Parathyroid adenoma (tissue), 2 donors: Measurements from ENCODE around the gene B9D2.

Experiments
- H2AFZ ChIP-seq: fragments of 300-600 bp; sonication (generic); one replicate; pipeline ENCODE4 v1.7.0; 2017; ENCODE audit warnings: antibody characterized with exemption, mild to moderate bottlenecking
- H3K27ac ChIP-seq: fragments of 300-600 bp; sonication (generic); one replicate; pipeline ENCODE4 v1.7.0; 2017
- H3K27me3 ChIP-seq: fragments of 300-600 bp; sonication (generic); one replicate; pipeline ENCODE4 v1.7.0; 2017; ENCODE audit warnings: low read length; ENCODE audit not compliant: control insufficient read depth, insufficient read depth
- H3K36me3 ChIP-seq: fragments of 300-600 bp; sonication (generic); one replicate; pipeline ENCODE4 v1.7.0; 2017; ENCODE audit warnings: low read length; ENCODE audit not compliant: control insufficient read depth, insufficient read depth
- H3K4me1 ChIP-seq: fragments of 300-600 bp; sonication (generic); one replicate; pipeline ENCODE4 v1.7.0; 2017; ENCODE audit warnings: control low read depth
- H3K4me2 ChIP-seq: fragments of 300-600 bp; sonication (generic); one replicate; pipeline ENCODE4 v1.7.0; 2017; ENCODE audit warnings: low read length
- H3K4me3 ChIP-seq: fragments of 300-600 bp; sonication (generic); one replicate; pipeline ENCODE4 v1.7.0; 2017; ENCODE audit warnings: low read depth, low read length
- H3K79me2 ChIP-seq: fragments of 300-600 bp; sonication (generic); one replicate; pipeline ENCODE4 v1.7.0; 2017; ENCODE audit warnings: control low read depth
- H3K9ac ChIP-seq: fragments of 300-600 bp; sonication (generic); one replicate; pipeline ENCODE4 v1.7.0; 2017; ENCODE audit warnings: mild to moderate bottlenecking
- H3K9me3 ChIP-seq: fragments of 300-600 bp; sonication (generic); one replicate; pipeline ENCODE4 v1.7.0; 2017; ENCODE audit warnings: low read length; ENCODE audit not compliant: control insufficient read depth
- CTCF ChIP-seq: fragments of 300-600 bp; sonication (generic); IDR thresholded peaks from one replicate; pipeline ENCODE4 v1.7.0; 2017; ENCODE audit warnings: antibody characterized with exemption, mild to moderate bottlenecking
- donor health status: primary hyperparathyroidism.

Gene B9D2

GRCh38 chr19:41405776-41406175 is 41.8 kb upstream of the B9D2 start:
- H3K4me3 ChIP-seq: no peak overlapping the region
- TF ChIP-seq CTCF: no peak
- peaks cover 20% of the 10 kb centered on the region for H3K79me2 ChIP-seq
- no peak overlapping the region for H2AFZ ChIP-seq
- no peak overlapping the region for H3K4me2 ChIP-seq
- no peaks in the 10 kb centered on the region for H3K36me3 ChIP-seq
- H3K4me1 ChIP-seq: peaks cover 24% of the 10 kb centered on the region
- H3K9me3 ChIP-seq: no peaks in the 10 kb centered on the region
- no peaks in the 10 kb centered on the region for H3K27me3 ChIP-seq
- H3K9ac ChIP-seq: no peak overlapping the region
- no peak overlapping the region for H3K27ac ChIP-seq

- H3K36me3 ChIP-seq: no peaks in the 10 kb centered on the region
- H3K4me1 ChIP-seq: peaks cover 24% of the 10 kb centered on the region
- H3K9ac ChIP-seq: no peak overlapping the region
- no peaks in the 10 kb centered on the region for H3K9me3 ChIP-seq
- H3K4me2 ChIP-seq: peak overlapping the region; percentile 62
- H3K27me3 ChIP-seq: no peaks in the 10 kb centered on the region
- H3K27ac ChIP-seq: peak overlapping the region; percentile 85
- TF ChIP-seq CTCF: no peak
- H3K79me2 ChIP-seq: peaks cover 29% of the 10 kb centered on the region
- H3K4me3 ChIP-seq: peak overlapping the region; percentile 52
- H2AFZ ChIP-seq: no peak overlapping the region
Observed at GRCh38 chr19:41403181-41403970, 39.4 kb upstream of the B9D2 start.

GRCh38 chr19:41402010-41402409 is 38.1 kb upstream of the B9D2 start:
- Histone ChIP-seq H3K27ac (peak overlapping the region; percentile 85), H3K36me3 (no peaks in the 10 kb centered on the region), H3K27me3 (no peaks in the 10 kb centered on the region), H3K4me1 (peaks cover 24% of the 10 kb centered on the region), H3K79me2 (peaks cover 37% of the 10 kb centered on the region), H3K9ac (no peak overlapping the region), H3K4me2 (no peak overlapping the region), H3K4me3 (no peak overlapping the region), H2AFZ (no peak overlapping the region), H3K9me3 (no peaks in the 10 kb centered on the region)
- TF ChIP-seq CTCF: no peak

- no peak overlapping the region for H3K4me2 ChIP-seq
- H3K4me3 ChIP-seq: no peak overlapping the region
- no peak for TF ChIP-seq CTCF
- H3K27ac ChIP-seq: no peak overlapping the region
- H3K36me3 ChIP-seq: no peaks in the 10 kb centered on the region
- peaks cover 24% of the 10 kb centered on the region for H3K4me1 ChIP-seq
- no peaks in the 10 kb centered on the region for H3K27me3 ChIP-seq
- peaks cover 37% of the 10 kb centered on the region for H3K79me2 ChIP-seq
- H3K9ac ChIP-seq: no peak overlapping the region
- no peaks in the 10 kb centered on the region for H3K9me3 ChIP-seq
- H2AFZ ChIP-seq: no peak overlapping the region
Observed at GRCh38 chr19:41401483-41401882, 37.5 kb upstream of the B9D2 start.

- Histone ChIP-seq H3K4me1 (peaks cover 19% of the 10 kb centered on the region), H3K9ac (no peak overlapping the region), H3K79me2 (peaks cover 32% of the 10 kb centered on the region), H3K27ac (no peak overlapping the region), H3K9me3 (no peaks in the 10 kb centered on the region), H3K4me2 (no peak overlapping the region), H3K4me3 (no peak overlapping the region), H2AFZ (no peak overlapping the region), H3K36me3 (no peaks in the 10 kb centered on the region), H3K27me3 (no peaks in the 10 kb centered on the region)
- TF ChIP-seq CTCF: no peak
Observed at GRCh38 chr19:41399525-41399924, 35.6 kb upstream of the B9D2 start.
